DMS114 treated with DMSO at 0.1 percent for 48 hours (cell line): ENCODE data around the gene FAM120B.

Source experiments
- DNase-seq: peaks from one replicate; lab custom pipeline; 2025; ENCODE audit not compliant: unreplicated experiment; lab: John Stamatoyannopoulos, UW

The FAM120B gene

GRCh38 chr6:170286246-170286933 lies 20.2 kb upstream of the FAM120B start:
- no peak for DNase-seq

GRCh38 chr6:170286934-170287265 lies 19.7 kb upstream of the FAM120B start:
- no peak for DNase-seq

- no peak for DNase-seq
Measured at GRCh38 chr6:170287371-170287876, 19.1 kb upstream of the FAM120B start.

GRCh38 chr6:170288091-170288631 lies 18.4 kb upstream of the FAM120B start:
- DNase-seq: no peak

GRCh38 chr6:170288852-170289179 lies 17.7 kb upstream of the FAM120B start:
- no peak for DNase-seq

GRCh38 chr6:170289180-170289931 lies 17.2 kb upstream of the FAM120B start:
- no peak for DNase-seq

- no peak for DNase-seq
Measured at GRCh38 chr6:170289951-170290295, 16.6 kb upstream of the FAM120B start.

- no peak for DNase-seq
Measured at GRCh38 chr6:170290296-170291128, 16.0 kb upstream of the FAM120B start, which contains the start of gene DLL1. DLL1 (minus strand) TSS chr6:170291078; CDS start chr6:170290139, 939 bp downstream.

- DNase-seq: no peak
Measured at GRCh38 chr6:170291271-170292110, 15.1 kb upstream of the FAM120B start.

GRCh38 chr6:170292111-170292406 lies 14.5 kb upstream of the FAM120B start:
- no peak for DNase-seq

- DNase-seq: no peak
Measured at GRCh38 chr6:170292407-170293158, 14.0 kb upstream of the FAM120B start.

GRCh38 chr6:170293341-170294231 lies 13.0 kb upstream of the FAM120B start:
- no peak for DNase-seq

GRCh38 chr6:170294298-170294730 lies 12.2 kb upstream of the FAM120B start:
- no peak for DNase-seq

- no peak for DNase-seq
Measured at GRCh38 chr6:170294813-170295509, 11.6 kb upstream of the FAM120B start.

- no peak for DNase-seq
Measured at GRCh38 chr6:170295510-170296422, 10.8 kb upstream of the FAM120B start.

GRCh38 chr6:170296423-170296745 lies 10.2 kb upstream of the FAM120B start:
- no peak for DNase-seq

GRCh38 chr6:170296746-170297575 lies 9.6 kb upstream of the FAM120B start:
- DNase-seq: no peak
